K562 treated with DMSO at 1 percent for 24 hours (cell line): ENCODE results near the gene MEOX2. TPM values are rescaled to one million over a fixed set of nuclear protein-coding genes. Genes with fewer than 3 reads are reported as not detected.

Experiments used
- total RNA-seq: library from RNA; unstranded; fragments of 300-600 nt; gene quantifications from 2 replicates; pipeline ENCODE4 v1.2.3, GENCODE V29; 2022; ENCODE audit warnings: low read depth; ENCODE audit not compliant: insufficient read depth

The MEOX2 gene
- not detected in 2 replicates for total RNA-seq

DNA sequence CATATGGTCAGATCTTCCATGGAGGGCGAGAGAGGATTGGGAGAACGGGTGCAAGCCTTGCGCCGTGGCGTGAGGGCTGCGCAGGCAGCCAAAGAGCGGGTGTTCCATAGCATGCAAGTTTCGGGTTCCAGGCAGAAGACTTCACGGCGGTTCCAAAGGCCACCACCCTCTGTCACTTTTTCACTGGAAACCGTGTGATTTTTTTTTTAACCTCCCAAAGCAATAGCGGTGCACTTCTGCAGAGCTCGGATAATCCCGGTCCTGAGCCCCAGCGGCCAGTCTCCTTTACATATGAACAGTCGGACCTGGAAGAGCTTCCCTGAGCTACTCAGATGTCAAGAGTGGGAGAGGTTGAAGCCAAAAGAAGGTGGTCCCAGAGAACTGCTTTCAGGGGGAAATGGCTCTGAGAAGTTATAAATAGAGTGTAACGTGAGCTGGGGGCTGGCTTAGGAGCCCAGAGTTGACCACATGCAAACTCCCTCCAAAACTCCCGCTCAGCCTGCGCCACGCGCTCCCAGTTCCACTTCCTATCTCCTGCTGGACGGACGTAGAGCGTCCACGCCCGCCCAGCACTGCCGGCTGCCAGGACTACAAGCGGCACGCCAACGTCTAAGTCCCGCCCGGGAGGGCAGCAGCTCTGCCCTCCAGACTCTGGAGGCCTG, at the start of gene MEOX2:
Gene MEOX2, minus strand, starts transcription at position 389 of the 662 bp plus-strand sequence. Its CDS starts 281 bp downstream, at position 108.

DNA sequence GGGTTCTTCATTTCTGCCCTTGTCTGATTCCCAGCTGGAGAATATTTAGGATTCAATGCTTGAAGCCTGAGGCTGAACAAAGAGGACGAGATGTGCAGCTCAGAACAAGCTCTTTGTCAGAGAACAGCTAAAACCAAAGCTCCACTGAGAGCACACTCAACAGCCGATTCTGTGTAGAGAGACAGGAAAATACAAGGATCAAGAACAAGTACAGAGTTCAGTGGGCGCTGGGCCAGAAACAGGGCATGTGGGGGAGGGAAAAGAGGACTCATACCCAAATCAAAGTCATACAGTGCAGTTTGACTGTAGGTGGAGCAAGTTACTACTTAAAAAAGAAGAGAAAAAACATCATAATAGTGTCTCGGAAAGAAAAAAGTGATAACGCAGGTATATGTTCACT, 124.6 kb downstream of the MEOX2 start, which contains the start of gene AGMO:
Gene AGMO, minus strand, starts transcription at position 181 of the 400 bp plus-strand sequence.

Other genes starting within 250 kb of the MEOX2 start
- 1.3 TPM in 1 of 2 replicates, not detected in the other for gene AGMO, start 124.7 kb downstream of the MEOX2 start, total RNA-seq